K562 (cell line): ENCODE measurements around the gene TMEM135. TPM values are rescaled to one million over a fixed set of nuclear protein-coding genes. Genes with fewer than 3 reads are reported as not detected.

Experiments used
- ATAC-seq: fragments of 200-7000 bp; cut with Tn5 transposase; 3 replicates; pipeline ENCODE4 v1.9.1; 2020; ENCODE audit warnings: moderate library complexity
- BruUV-seq: library from RNA; stranded (reverse); fragments of 400-500 nt; replicated peaks from 2 replicates; lab custom pipeline; 2021; lab: Mats Ljungman, UMichigan
- CTCF ChIA-PET: fragments of 300-600 bp; formaldehyde crosslinking; extraction: SDS; loops from one replicate; lab custom pipeline; 2021; ENCODE audit warnings: low intra/inter-chr PET ratio; lab: Yijun Ruan, JAX
- POLR2A ChIA-PET: fragments of 300-600, 350-650 bp; sonication (Branson Sonifier 250); formaldehyde crosslinking; extraction: SDS; loops from one replicate; lab custom pipeline; 2021; ENCODE audit warnings: antibody characterized with exemption, inconsistent platforms; lab: Yijun Ruan, JAX
- DNase-seq, 4 experiments: peaks; one replicate each; pipeline versions ENCODE4 v3.0.0 to v3.0.0-alpha.2; 2011 to 2018; ENCODE audit warnings: low spot score in 3 of 4, mixed read lengths in 3 of 4; ENCODE audit errors: extremely low read depth in 1 of 4
- FAIRE-seq: peaks from 2 replicates; lab custom pipeline; 2011; peaks lifted over from hg19 to GRCh38; lab: Jason Lieb, UNC
- H2AFZ ChIP-seq: 2 replicates; pipeline ENCODE4 v1.6.0; 2011; ENCODE audit warnings: low read depth, low read length, control low read depth, inconsistent platforms
- H3K27ac ChIP-seq: fragments of 200-600 bp; 3 replicates; pipeline ENCODE4 v1.8.0; 2011; ENCODE audit warnings: low read depth, mild to moderate bottlenecking, control low read depth, inconsistent platforms, low read length, moderate library complexity, mixed read lengths; ENCODE audit errors: extremely low read depth
- H3K27me3 ChIP-seq, 2 experiments: fragments of 300-600 bp in 1 of 2; 2 replicates in 1 of 2; 3 replicates in 1 of 2; pipeline versions ENCODE4 v1.6.0 to v1.8.0; 2011; ENCODE audit warnings: inconsistent platforms in 2 of 2, low read length in 2 of 2, mild to moderate bottlenecking in 1 of 2, mixed read lengths in 1 of 2, moderate library complexity in 1 of 2; ENCODE audit not compliant: control insufficient read depth in 2 of 2, insufficient read depth in 2 of 2
- H3K36me3 ChIP-seq: fragments of 300-600 bp; 3 replicates; pipeline ENCODE4 v1.8.0; 2011; ENCODE audit warnings: mild to moderate bottlenecking, low read length, inconsistent platforms; ENCODE audit not compliant: control insufficient read depth, insufficient read depth
- H3K4me1 ChIP-seq, 2 experiments: fragments of 200-600 bp in 1 of 2; replicated peaks in 1 of 2; 2 replicates in 1 of 2; 3 replicates in 1 of 2; pipeline versions ENCODE4 v1.5.1 to v1.8.0; 2011; ENCODE audit warnings: inconsistent platforms in 2 of 2, low read length in 2 of 2, mild to moderate bottlenecking in 1 of 2, mixed read lengths in 1 of 2, moderate library complexity in 1 of 2; ENCODE audit not compliant: control insufficient read depth in 2 of 2, insufficient read depth in 2 of 2
- H3K4me2 ChIP-seq: 2 replicates; pipeline ENCODE4 v1.6.1; 2011; ENCODE audit warnings: low read length, control low read depth, inconsistent platforms, mixed read lengths; ENCODE audit not compliant: insufficient read depth
- H3K4me3 ChIP-seq: fragments of 200-600 bp; sonication (generic), shearing (Covaris generic); 2 replicates; pipeline ENCODE4 v1.5.1; 2016; ENCODE audit warnings: control low read depth, inconsistent platforms
- H3K79me2 ChIP-seq: fragments of 200-600 bp; 3 replicates; pipeline ENCODE4 v1.8.0; 2011; ENCODE audit warnings: low read length, inconsistent platforms; ENCODE audit not compliant: control insufficient read depth, insufficient read depth
- H3K9ac ChIP-seq, 2 experiments: 2 replicates each; pipeline versions ENCODE4 v1.6.0 to v1.6.1; 2011; ENCODE audit warnings: low read depth in 2 of 2, low read length in 2 of 2, control low read depth in 1 of 2, inconsistent platforms in 1 of 2, mild to moderate bottlenecking in 1 of 2, mixed read lengths in 1 of 2; ENCODE audit not compliant: insufficient read depth in 1 of 2
- H3K9me1 ChIP-seq: one replicate; pipeline ENCODE4 v1.6.0; 2011; ENCODE audit warnings: inconsistent platforms, mild to moderate bottlenecking, low read length, moderate library complexity; ENCODE audit not compliant: control insufficient read depth, insufficient read depth
- H3K9me3 ChIP-seq: replicated peaks from 2 replicates; pipeline ENCODE4 v1.5.1; 2011; ENCODE audit warnings: low read depth, low read length, inconsistent platforms; ENCODE audit not compliant: control insufficient read depth, insufficient read depth
- H4K20me1 ChIP-seq: replicated peaks from 2 replicates; pipeline ENCODE4 v1.6.1; 2011; ENCODE audit warnings: low read length, inconsistent platforms, mixed read lengths; ENCODE audit not compliant: control insufficient read depth, insufficient read depth
- CBX2 ChIP-seq: fragments of 200-600 bp; sonication (generic); IDR thresholded peaks from one replicate; pipeline ENCODE4 v1.6.1; 2012; ENCODE audit warnings: mild to moderate bottlenecking, low read length, inconsistent platforms; ENCODE audit not compliant: insufficient read depth, poor library complexity, severe bottlenecking
- ETV1 ChIP-seq: fragments of 450-650 bp; conservative IDR thresholded peaks from 2 replicates; pipeline ENCODE4 v1.6.1; 2016; ENCODE audit warnings: missing genetic modification characterization, control low read depth, low read depth, missing compliant biosample characterization
- HDAC1 ChIP-seq, 2 experiments: fragments of 450-650 bp; IDR thresholded peaks; 2 replicates each; pipeline ENCODE4 v1.6.1; 2016 to 2017; ENCODE audit warnings: inconsistent platforms in 1 of 2, mild to moderate bottlenecking in 1 of 2, moderate library complexity in 1 of 2
- SIN3A ChIP-seq, 2 experiments: fragments of 150-350 bp in 1 of 2; IDR thresholded peaks; 2 replicates each; pipeline ENCODE4 v1.6.1; 2011 to 2016; ENCODE audit warnings: borderline replicate concordance in 2 of 2, low read depth in 2 of 2, low read length in 2 of 2, mild to moderate bottlenecking in 2 of 2, moderate library complexity in 2 of 2; ENCODE audit not compliant: control insufficient read depth in 1 of 2
- ZBTB12 ChIP-seq: fragments of 250-450 bp; sonication (Bioruptor Pico); IDR thresholded peaks from 2 replicates; pipeline ENCODE4 v1.4.0; 2020
- ZNF398 ChIP-seq: fragments of 250-450 bp; sonication (Bioruptor Pico); IDR thresholded peaks from 2 replicates; pipeline ENCODE4 v1.8.0; 2021; ENCODE audit warnings: moderate library complexity, mild to moderate bottlenecking, inconsistent platforms
- ZNF507 ChIP-seq: conservative IDR thresholded peaks from 2 replicates; pipeline ENCODE4 v1.6.1; 2017; ENCODE audit warnings: missing genetic modification characterization, missing compliant biosample characterization
- ZNF79 ChIP-seq: fragments of 250-450 bp; sonication (Bioruptor Pico); IDR thresholded peaks from 2 replicates; pipeline ENCODE4 v1.4.0; 2020; ENCODE audit warnings: low read depth, mild to moderate bottlenecking, moderate library complexity
- WGBS: fragments of 100-300 bp; shearing (Covaris generic); methylation state at CpG from one replicate; pipeline ENCODE4 v1.1.6; 2016; ENCODE audit warnings: low coverage, mixed read lengths; ENCODE audit not compliant: insufficient coverage; ENCODE audit errors: missing lambda C conversion rate; 5-methylcytosine and 5-hydroxymethylcytosine counted together
- in situ Hi-C: fragments of 300-500 bp; cut with MboI; formaldehyde crosslinking; loops from 4 replicates; pipeline ENCODE4 v1.15.0; 2018; ENCODE audit warnings: inconsistent platforms, mixed read lengths
- intact Hi-C: fragments of 100-400 bp; cut with micrococcal nuclease; formaldehyde crosslinking; loops from 2 replicates; pipeline ENCODE4 v1.14.2; 2022
- polyA plus RNA-seq, 8 experiments: library from polyadenylated mRNA; depleted of rRNA in 4 of 8; stranded (reverse) in 5 of 8; unstranded in 3 of 8; fragments of >200 nt; fragmentation: Nextera tagmentation in 2 of 8; fragmentation: Illumina TruSeq in 1 of 8; extraction: Ambion mirVana in 2 of 8; extraction: Trizol in 1 of 8; gene quantifications; 2 replicates each; pipeline versions ENCODE4 v1.2.1 to v1.2.3, GENCODE V29; 2011 to 2014; ENCODE audit warnings: inconsistent platforms in 1 of 8, missing spikeins in 1 of 8
- total RNA-seq, 7 experiments: library from RNA; depleted of rRNA in 6 of 7; stranded (reverse); fragments of >200 nt in 6 of 7; fragmentation: Illumina TruSeq in 2 of 7; extraction: Trizol in 2 of 7; gene quantifications; 2 replicates each; pipeline versions ENCODE4 v1.2.1 to v1.2.3, GENCODE V29; 2011 to 2021; ENCODE audit warnings: low replicate concordance in 1 of 7

Gene TMEM135
- total and polyA plus RNA-seq, 9 of the 15 experiments (the other 6 are each of a cell fraction or from before 2014, with no cell fraction given) = 17.3 to 53.6 (median 24.9) TPM

- Histone ChIP-seq H4K20me1 (no peaks in the 10 kb centered on the region), H3K36me3 (no peaks in the 10 kb centered on the region), H3K9me3 (no peaks in the 10 kb centered on the region), H3K9me1 (no peaks in the 10 kb centered on the region), H3K4me3 (no peak overlapping the region), H3K9ac (no peak overlapping the region), H3K27ac (no peak overlapping the region), H3K79me2 (peaks cover 1% of the 10 kb centered on the region; the same call in 1 of the 3 replicates), H3K27me3 (no peaks in the 10 kb centered on the region), H3K4me1 (peaks cover 4 to 19% of the 10 kb centered on the region in 2 experiments), H3K4me2 (no peak overlapping the region), H2AFZ (0 out of 2 replicates have a peak overlapping the region, but pooled peaks have one; percentile 19)
- BruUV-seq = no TSS peak
- in situ Hi-C loops = no loop called here
- DNase-seq = no peak
- WGBS = 66% methylated on average over 3 of the region's 3 CpGs
- FAIRE-seq = no peak
- ChIA-PET CTCF (no interaction called here), POLR2A (interaction anchor here (0.7 to 1.0 kb wide), 3 partner anchors 19 to 148 kb away, joined by 3 to 5 read pairs (median 4); no protein-coding TSS in a partner anchor)
- intact Hi-C loops = no loop called here
- no peak for ATAC-seq
- TF ChIP-seq ZNF398 (no peak), SIN3A (IDR thresholded peaks at IDR 0.05; ENCODE audit: borderline replicate concordance in 2 of 2, control insufficient read depth in 1 of 2, low read depth in 2 of 2, low read length in 2 of 2) (no peak), ETV1 (tag) (no peak), HDAC1 (IDR thresholded peaks at IDR 0.05) (no peak), ZNF79 (CRISPR knock-in tag) (no peak), CBX2 (no peak), ZBTB12 (CRISPR knock-in tag) (no peak), ZNF507 (tag) (0 out of 2 replicates have a peak, but pooled peaks have one; percentile 2)
These were observed 6.1 kb upstream of the TMEM135 start for GRCh38 chr11:87031433-87032170.
